ENCODE measurements around the gene FHIP2A. TPM values are rescaled to one million over a fixed set of nuclear protein-coding genes. Genes with fewer than 3 reads are reported as not detected.

Gene FHIP2A
- total RNA-seq, 2 experiments from 2014 or later = 13.2 to 14.7 TPM

- H3K9me3 Mint-ChIP-seq = no peaks in the 10 kb centered on the region
- H3K4me3 Mint-ChIP-seq = no peak overlapping the region
- no peaks in the 10 kb centered on the region for H3K27me3 Mint-ChIP-seq
- no peak overlapping the region for H3K27ac Mint-ChIP-seq
- DNase-seq = no peak
- peaks cover 8% of the 10 kb centered on the region for H3K4me1 Mint-ChIP-seq
- peaks cover 10% of the 10 kb centered on the region for H3K36me3 Mint-ChIP-seq
Observed at GRCh38 chr10:114857922-114858629, 36.5 kb downstream of the FHIP2A start.

- Mint-ChIP-seq H3K4me3 (no peak overlapping the region), H3K27me3 (no peaks in the 10 kb centered on the region), H3K4me1 (peaks cover 8% of the 10 kb centered on the region), H3K9me3 (no peaks in the 10 kb centered on the region), H3K27ac (no peak overlapping the region), H3K36me3 (peaks cover 10% of the 10 kb centered on the region)
- DNase-seq = no peak
Observed at GRCh38 chr10:114859222-114859621, 37.6 kb downstream of the FHIP2A start.

DNA sequence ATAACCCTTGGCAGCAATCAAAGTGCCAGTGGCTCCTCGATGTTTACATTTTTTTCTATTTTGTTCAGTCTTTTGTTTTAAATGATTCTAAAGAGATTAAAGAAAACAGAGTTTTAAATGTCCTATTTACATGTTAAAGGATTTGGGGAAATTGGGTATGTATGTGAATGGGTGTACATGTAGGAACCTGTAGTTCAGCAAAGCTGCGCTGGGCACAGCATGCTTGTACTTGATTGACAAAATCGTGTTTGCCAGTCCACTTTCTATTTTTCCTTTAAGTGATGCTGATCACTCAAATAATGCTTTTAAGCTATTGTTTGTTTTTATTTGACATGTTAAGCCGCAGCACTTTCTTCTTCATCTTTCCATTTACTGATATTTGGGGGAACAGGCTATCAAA, 40.9 kb downstream of the FHIP2A start:
- Mint-ChIP-seq H3K4me3 (no peak overlapping the region), H3K27me3 (no peaks in the 10 kb centered on the region)

GRCh38 chr10:114867365-114867764, 45.8 kb downstream of the FHIP2A start:
- H3K4me3 Mint-ChIP-seq = no peak overlapping the region
- H3K36me3 Mint-ChIP-seq = peaks cover 4% of the 10 kb centered on the region
- peaks cover 3% of the 10 kb centered on the region for H3K9me3 Mint-ChIP-seq
- H3K4me1 Mint-ChIP-seq = peaks cover 2% of the 10 kb centered on the region
- no peak overlapping the region for H3K27ac Mint-ChIP-seq
- H3K27me3 Mint-ChIP-seq = peaks cover under 1% of the 10 kb centered on the region
- no peak for DNase-seq

More for the DNA sequence above, 40.9 kb downstream of the FHIP2A start:
- Mint-ChIP-seq H3K27ac (no peak overlapping the region), H3K4me1 (peaks cover 3% of the 10 kb centered on the region), H3K9me3 (peaks cover 3% of the 10 kb centered on the region), H3K36me3 (peaks cover 9% of the 10 kb centered on the region)
- DNase-seq = no peak

GRCh38 chr10:114868870-114869519, 47.4 kb downstream of the FHIP2A start:
- Mint-ChIP-seq H3K27me3 (peaks cover 16% of the 10 kb centered on the region), H3K4me3 (no peak overlapping the region), H3K27ac (no peak overlapping the region), H3K4me1 (peaks cover 2% of the 10 kb centered on the region), H3K9me3 (peaks cover 3% of the 10 kb centered on the region), H3K36me3 (peaks cover 4% of the 10 kb centered on the region)
- no peak for DNase-seq

DNA sequence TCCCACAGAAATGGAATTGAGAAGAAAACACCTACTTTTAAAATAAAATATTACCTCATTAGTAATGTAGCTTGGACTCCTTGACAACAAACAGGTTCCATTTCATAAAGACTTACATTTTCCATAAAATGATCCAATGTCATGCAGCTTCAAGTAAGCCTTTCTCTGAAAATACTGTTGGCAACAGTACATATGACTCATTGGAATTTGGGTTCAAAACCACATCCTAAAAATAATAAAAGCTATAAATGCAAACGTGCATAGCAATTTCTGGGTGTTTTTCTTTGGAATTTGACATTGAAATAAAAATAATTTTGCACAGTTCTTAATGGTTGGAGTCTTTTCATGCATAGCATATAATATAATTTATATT, 47.9 kb downstream of the FHIP2A start:
- H3K27me3 Mint-ChIP-seq = peaks cover 20% of the 10 kb centered on the region
- H3K9me3 Mint-ChIP-seq = peaks cover 3% of the 10 kb centered on the region
- DNase-seq = no peak
- H3K4me3 Mint-ChIP-seq = no peak overlapping the region
- peaks cover 2% of the 10 kb centered on the region for H3K4me1 Mint-ChIP-seq
- H3K27ac Mint-ChIP-seq = no peak overlapping the region
- peaks cover 4% of the 10 kb centered on the region for H3K36me3 Mint-ChIP-seq

GRCh38 chr10:114870486-114870885, 48.9 kb downstream of the FHIP2A start:
- peaks cover 28% of the 10 kb centered on the region for H3K27me3 Mint-ChIP-seq
- peaks cover 3% of the 10 kb centered on the region for H3K9me3 Mint-ChIP-seq
- H3K36me3 Mint-ChIP-seq = peaks cover 4% of the 10 kb centered on the region
- peaks cover 7% of the 10 kb centered on the region for H3K4me1 Mint-ChIP-seq
- no peak for DNase-seq
- H3K4me3 Mint-ChIP-seq = no peak overlapping the region
- no peak overlapping the region for H3K27ac Mint-ChIP-seq

DNA sequence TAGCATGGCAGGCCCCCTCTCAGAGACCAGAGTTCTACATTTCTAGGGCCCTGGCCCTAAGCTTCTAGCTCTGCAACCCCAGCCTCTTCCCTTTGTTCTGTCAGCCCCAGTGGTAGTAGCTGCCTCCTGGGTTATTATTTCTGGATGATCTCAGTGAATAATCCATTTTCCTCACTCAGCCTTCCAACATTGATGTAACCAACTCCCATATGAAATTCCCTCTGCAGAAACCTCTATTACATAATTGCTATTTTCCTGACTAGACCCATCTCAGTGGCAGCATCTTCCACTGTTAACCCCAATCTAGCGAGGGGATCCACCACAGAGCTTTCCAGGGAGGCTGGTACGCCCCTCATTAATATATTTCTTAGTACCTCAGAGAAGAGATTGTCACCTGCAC, 49.8 kb downstream of the FHIP2A start:
- Mint-ChIP-seq H3K36me3 (no peaks in the 10 kb centered on the region), H3K27ac (no peak overlapping the region), H3K9me3 (no peaks in the 10 kb centered on the region), H3K4me3 (no peak overlapping the region), H3K4me1 (peaks cover 7% of the 10 kb centered on the region), H3K27me3 (peaks cover 37% of the 10 kb centered on the region)
- no peak for DNase-seq

Other genes starting within 250 kb of the FHIP2A start
- 100 to 1,000 TPM; 114 to 116 TPM for gene ABLIM1, start 163.5 kb upstream of the FHIP2A start, total RNA-seq
- gene TRUB1, start 116.4 kb downstream of the FHIP2A start, total RNA-seq = 10 to 100 TPM; 17.1 to 18.5 TPM